ENCODE data around the gene ANXA3.
"Not testable (repeated sequence)": the region's sequence is repeated elsewhere in the genome, so short reads cannot be mapped to it uniquely, and the experiment has no call there.

ANXA3 gene, protein sequence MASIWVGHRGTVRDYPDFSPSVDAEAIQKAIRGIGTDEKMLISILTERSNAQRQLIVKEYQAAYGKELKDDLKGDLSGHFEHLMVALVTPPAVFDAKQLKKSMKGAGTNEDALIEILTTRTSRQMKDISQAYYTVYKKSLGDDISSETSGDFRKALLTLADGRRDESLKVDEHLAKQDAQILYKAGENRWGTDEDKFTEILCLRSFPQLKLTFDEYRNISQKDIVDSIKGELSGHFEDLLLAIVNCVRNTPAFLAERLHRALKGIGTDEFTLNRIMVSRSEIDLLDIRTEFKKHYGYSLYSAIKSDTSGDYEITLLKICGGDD

GRCh38 chr4:78551420-78552351 lies at the start of gene ANXA3:
Gene ANXA3 (plus strand): TSS chr4:78551770. CDS start chr4:78554474, 2,704 bp downstream.
- DNase-seq (ENCODE audit: low spot score) (no peak), FAIRE-seq (no peak)

GRCh38 chr4:78506260-78506659 lies 45.3 kb upstream of the ANXA3 start:
- not testable (repeated sequence) for FAIRE-seq; DNase-seq (ENCODE audit: low spot score)

DNA sequence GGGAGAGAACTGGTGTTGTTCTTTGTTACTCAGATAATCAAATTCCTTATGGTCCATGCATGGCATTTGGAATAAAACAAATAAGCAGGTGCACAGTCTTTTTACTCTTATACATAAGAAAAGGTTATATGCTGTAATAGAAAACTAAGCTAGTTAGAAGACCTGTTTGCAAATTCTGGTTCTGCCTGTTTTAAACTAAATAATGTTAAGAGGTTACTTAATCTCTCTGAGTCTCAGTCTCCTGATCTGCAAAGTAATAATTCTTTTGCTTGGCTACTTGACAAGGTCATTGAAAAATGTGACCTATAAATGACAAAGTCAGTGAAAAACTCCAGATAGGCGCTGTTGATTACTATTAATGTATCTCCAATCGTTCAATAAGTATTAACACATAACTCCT lies 42.5 kb upstream of the ANXA3 start:
- DNase-seq (ENCODE audit: low spot score) (no peak), FAIRE-seq (no peak)

DNA sequence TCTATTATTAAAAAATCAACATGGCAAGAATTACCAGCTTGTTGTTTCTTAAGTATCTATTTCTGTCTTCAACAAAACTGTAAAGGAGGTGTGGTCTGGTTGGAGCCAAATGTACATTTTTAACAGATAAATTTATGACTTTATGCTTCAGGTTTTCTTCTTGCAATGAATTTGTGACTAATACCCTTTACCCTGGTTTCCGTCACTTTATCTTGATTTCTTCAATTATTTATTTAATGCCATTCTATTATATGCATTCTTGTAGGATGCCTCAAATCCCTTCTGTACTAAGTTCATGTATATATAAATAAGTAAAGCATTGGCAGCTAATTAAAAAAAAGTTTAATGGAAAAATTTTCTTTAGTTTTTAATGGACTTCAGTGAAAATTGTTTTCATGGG lies 41.5 kb upstream of the ANXA3 start:
- no peak for DNase-seq (ENCODE audit: low spot score)
- FAIRE-seq = no peak

DNA sequence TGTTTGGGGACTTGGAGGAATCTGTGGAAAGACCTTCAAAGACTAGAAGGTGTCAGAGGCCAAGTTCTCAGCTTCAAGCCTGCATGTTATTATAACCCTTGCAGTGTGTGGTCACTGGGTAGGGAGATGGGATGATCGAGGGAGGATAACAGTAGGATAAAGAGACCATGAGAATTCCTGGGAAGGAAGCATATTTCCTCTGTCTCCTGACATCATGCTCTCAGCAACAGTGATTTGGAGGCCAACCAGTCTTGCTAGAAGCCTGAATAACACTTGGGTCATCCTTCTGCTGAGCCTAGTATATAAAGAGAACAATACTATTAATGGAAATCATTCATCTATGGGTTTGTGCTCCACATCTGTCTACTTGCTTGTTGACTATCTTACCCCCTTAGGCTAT lies 40.9 kb upstream of the ANXA3 start:
- DNase-seq (ENCODE audit: low spot score) = no peak
- no peak for FAIRE-seq

GRCh38 chr4:78512357-78512920 lies 39.1 kb upstream of the ANXA3 start:
- FAIRE-seq (no peak), DNase-seq (ENCODE audit: low spot score) (no peak)

DNA sequence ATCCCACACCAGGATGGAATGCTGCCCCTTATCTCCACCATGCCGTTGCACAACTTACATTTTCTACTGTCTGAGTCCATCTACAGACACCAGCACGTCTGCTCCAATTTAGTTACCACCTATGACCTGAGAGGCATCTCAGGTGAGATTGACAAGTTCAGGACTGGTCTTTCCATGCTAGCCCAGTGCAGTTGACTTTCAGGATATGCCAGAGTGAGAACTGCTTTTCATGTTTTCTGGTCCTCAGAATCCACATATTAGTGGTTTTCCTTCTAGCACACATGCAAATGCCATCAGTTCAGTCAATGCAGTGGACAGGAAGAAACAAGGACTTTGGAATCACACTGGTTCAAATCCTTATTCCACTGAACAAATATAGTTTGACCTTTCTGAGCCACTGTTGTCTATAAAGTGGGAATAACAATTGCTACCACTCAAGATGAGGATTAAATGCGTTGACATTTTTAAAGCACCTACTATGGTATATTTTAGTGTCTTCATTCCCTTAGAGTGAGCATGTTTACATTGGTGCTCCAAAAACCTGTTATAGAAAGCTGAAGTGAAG lies 38.1 kb upstream of the ANXA3 start:
- no peak for DNase-seq (ENCODE audit: low spot score)
- FAIRE-seq = no peak

DNA sequence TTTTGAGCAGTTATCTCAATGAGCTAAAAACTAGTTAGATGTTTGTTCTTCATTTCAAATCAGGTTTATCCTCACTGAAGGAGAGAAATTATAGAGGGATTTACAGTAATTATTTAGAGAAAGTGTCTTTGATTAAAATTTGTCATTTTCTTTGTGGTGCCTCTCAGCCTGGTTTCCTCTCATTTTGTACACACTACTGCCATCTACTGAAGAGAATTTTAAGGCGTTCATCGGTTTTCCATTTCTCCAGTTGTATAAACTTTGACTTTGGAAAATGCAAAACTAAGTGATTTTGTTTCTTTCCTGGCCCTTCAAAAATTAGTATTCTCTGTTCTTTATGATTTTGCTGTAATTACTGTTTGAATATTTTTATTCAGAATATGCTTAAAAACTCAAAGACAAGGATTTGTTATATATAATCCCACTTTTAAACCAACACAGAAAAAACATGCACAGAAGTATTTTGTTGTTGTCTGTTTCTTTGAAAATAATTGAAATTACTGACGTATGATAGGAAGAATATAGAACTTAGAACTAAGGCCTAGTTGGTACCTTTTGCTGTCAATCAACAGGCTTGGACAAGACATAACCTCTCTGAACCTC lies 34.4 kb upstream of the ANXA3 start:
- FAIRE-seq (peak; percentile 62), DNase-seq (ENCODE audit: low spot score) (peak; percentile 20)

GRCh38 chr4:78518561-78518960 lies 33.0 kb upstream of the ANXA3 start:
- no peak for DNase-seq (ENCODE audit: low spot score)
- FAIRE-seq = no peak

DNA sequence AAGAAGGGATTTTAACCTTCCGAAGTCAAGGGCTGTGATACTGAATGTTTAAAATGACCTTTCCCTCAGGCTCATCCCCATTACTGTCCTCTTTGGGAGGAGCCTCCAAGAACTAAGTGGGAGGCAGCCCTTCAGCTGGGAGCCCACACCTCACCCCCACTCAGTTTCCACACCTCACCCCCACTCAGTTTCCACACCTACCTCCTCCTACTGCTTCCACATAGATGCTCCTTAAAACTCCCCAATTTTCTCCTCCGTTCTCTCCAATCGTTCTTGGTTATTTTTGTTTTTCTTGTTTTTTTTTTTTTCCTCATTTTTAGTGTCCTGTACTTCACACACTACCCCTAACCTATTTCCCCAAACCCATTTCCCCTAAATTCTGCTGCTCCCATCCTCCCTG lies 31.6 kb upstream of the ANXA3 start:
- no peak for DNase-seq (ENCODE audit: low spot score)
- FAIRE-seq = no peak

DNA sequence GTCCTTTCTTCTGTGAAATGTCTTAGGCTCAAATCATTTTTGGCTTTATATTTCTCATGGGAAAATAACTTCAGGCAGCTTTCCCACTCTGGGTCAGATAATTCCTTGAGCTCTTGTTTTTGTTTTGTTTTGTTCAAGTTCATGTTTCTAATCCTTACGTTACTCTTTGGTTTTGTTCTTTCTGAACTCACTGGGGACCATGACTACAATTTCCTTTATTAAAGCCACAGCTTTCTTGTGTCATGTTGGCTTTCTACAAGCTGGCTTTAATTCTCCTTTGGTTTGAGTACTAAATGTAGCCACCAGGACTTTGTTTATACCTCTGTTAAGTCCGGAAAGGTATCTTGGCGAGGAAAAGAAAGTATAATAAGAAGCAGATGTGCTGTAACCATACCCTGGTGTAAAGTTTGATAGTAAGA lies 30.8 kb upstream of the ANXA3 start:
- FAIRE-seq = no peak
- no peak for DNase-seq (ENCODE audit: low spot score)

DNA sequence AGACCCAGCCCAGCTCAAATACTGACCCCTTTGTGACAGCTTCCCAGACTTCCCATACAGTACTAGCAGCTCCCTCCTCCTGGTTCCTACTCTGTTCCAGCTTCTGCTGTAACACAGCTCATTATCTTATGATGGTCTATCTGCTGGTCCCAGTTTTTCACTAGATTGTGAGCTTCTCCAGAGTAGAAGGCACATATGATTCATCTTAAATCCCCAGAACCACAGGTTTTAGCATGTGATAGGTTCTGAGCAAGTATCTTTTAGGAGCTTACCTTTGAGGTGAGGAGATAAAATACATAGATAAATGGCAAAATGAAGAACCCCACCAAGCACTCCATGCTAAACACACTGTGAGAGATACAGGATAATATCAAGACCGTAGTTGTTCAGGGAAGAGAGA lies 27.6 kb upstream of the ANXA3 start:
- DNase-seq (ENCODE audit: low spot score) (no peak), FAIRE-seq (no peak)

DNA sequence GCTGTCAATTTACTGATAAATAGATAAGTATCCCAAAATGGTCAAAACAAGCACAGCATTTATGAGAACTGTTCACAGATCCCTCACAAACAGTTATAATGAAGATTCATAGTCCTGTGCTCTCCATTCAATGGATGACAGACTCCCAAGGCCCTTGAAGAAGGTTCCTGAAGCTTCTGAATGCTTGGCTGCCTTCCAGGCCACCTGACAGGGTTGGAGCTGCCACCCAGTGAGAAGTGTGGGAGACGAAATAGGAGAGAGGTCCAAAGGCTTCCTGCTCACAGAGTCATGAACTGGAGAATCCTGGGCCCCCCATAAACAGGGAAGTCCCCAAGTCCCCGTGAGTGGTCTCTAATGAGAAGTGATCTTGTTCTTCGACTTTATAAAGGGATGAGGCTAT lies 26.0 kb upstream of the ANXA3 start:
- DNase-seq (ENCODE audit: low spot score) (no peak), FAIRE-seq (no peak)

DNA sequence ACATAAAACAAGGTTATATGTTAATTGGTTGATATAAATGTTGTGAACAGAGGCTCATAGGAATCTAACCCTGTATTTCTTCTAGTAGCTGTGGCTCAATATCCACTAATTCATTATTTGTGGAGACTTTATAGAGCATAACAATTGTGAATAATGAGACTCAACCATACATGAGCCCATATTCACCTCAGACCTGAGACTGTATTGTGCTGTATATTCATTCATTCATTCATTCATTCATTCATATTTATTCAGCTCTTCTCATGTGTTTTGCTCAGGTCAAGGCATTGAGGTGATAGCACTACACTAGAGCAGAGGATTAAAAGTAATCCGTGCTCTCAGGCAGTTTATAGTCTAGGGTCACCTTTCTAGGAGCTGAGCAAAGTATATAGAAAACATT lies 24.5 kb upstream of the ANXA3 start:
- FAIRE-seq = no peak

GRCh38 chr4:78527555-78527954 lies 24.0 kb upstream of the ANXA3 start:
- FAIRE-seq (no peak), DNase-seq (ENCODE audit: low spot score) (no peak)

More for the DNA sequence above, 24.5 kb upstream of the ANXA3 start:
- no peak for DNase-seq (ENCODE audit: low spot score)

DNA sequence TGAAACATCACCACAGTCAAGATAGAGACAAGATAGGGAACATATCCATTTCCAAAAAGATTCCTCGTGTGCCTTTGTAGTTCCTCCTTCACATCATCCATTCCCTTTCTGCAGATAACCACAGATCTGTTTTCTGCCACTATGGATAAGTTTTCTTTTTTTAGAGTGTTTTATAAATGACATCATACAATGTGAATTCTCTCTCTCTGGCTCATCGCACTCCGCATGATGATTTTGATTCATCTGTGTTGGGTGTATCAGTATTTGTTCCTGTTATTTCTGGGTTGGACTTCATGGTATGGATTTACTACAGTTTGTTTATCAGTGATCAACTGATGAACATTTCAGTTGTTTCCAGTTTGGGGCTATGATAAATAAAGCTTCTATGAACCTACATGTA lies 23.2 kb upstream of the ANXA3 start:
- FAIRE-seq = no peak

GRCh38 chr4:78529569-78530209 lies 21.9 kb upstream of the ANXA3 start:
- DNase-seq (ENCODE audit: low spot score) (no peak), FAIRE-seq (no peak)

More for the DNA sequence above, 23.2 kb upstream of the ANXA3 start:
- DNase-seq (ENCODE audit: low spot score) = no peak

DNA sequence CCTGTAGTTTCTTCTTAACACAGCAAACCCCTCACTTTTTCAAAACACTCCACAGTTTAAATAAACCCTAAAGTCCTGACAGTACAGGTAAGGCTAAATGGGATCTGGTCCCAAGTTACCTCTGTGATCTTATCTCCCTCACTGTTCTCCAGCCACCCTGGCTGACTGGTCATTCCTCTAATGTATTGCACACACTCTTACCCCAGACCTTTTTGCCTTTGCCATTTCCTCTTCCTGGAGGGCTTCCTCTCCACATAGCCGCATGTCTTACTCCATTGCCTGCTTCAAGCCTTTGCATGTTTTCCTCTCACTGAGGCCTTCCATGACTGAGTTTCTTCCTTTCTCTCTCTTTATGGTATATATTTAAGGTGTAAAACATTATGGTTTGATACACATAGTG lies 19.5 kb upstream of the ANXA3 start:
- DNase-seq (ENCODE audit: low spot score) (no peak), FAIRE-seq (no peak)

DNA sequence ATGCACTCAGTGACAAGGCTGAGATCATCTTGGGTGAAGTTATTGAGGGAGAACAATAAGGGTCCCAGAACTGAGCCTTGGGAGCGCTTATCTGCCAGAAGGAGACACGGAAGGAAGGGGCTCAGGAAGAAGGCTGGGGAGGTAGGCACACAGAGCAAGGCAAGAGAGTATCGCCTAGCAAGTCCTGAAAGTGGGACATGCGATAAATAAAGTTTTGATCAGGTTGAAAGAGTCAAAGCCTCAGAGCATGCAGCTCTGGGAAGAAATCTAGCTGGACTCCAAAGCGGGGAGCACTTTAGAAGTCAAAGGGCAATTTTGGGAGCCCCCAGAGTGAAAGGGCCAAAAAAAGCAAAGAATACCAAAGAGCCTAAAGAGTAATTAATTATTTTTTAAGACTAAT lies 17.7 kb upstream of the ANXA3 start:
- DNase-seq (ENCODE audit: low spot score) = no peak
- no peak for FAIRE-seq

- DNase-seq (ENCODE audit: low spot score) (no peak), FAIRE-seq (no peak)
Measured at GRCh38 chr4:78534286-78534955, 17.1 kb upstream of the ANXA3 start.
